GM12878 (cell line): Measurements from ENCODE around the gene MPIG6B. TPM values are rescaled to one million over a fixed set of nuclear protein-coding genes. Genes with fewer than 3 reads are reported as not detected.

Source experiments
- ATAC-seq: fragments of 200-7000 bp; cut with Tn5 transposase; 3 replicates; pipeline ENCODE4 v1.9.1; 2020; ENCODE audit warnings: mild to moderate bottlenecking, moderate library complexity
- BruUV-seq: library from RNA; stranded (reverse); fragments of 400-500 nt; replicated peaks from 2 replicates; lab custom pipeline; 2021; lab: Mats Ljungman, UMichigan
- CTCF ChIA-PET: fragments of 300-600 bp; sonication (Branson Sonifier 250); formaldehyde crosslinking; extraction: SDS; loops from one replicate; lab custom pipeline; 2021; ENCODE audit warnings: inconsistent platforms; lab: Yijun Ruan, JAX
- POLR2A ChIA-PET: fragments of 350-600 bp; formaldehyde crosslinking; extraction: SDS; loops from one replicate; lab custom pipeline; 2021; ENCODE audit warnings: inconsistent platforms; lab: Charles Lee
- RAD21 ChIA-PET: fragments of 300-600 bp; sonication (Branson Sonifier 250); formaldehyde crosslinking; loops from one replicate; lab custom pipeline; 2023; ENCODE audit warnings: antibody characterized with exemption; ENCODE audit not compliant: unreplicated experiment; lab: Charles Lee
- SMC1A ChIA-PET: fragments of 300-600 bp; sonication (Branson Sonifier 250); formaldehyde crosslinking; loops from one replicate; lab custom pipeline; 2023; ENCODE audit not compliant: unreplicated experiment, uncharacterized antibody; lab: Charles Lee
- DNase-seq: peaks from one replicate; pipeline ENCODE4 v3.0.0-alpha.2; 2011; ENCODE audit warnings: low read depth, low spot score
- FAIRE-seq: peaks from 3 replicates; lab custom pipeline; 2011; peaks lifted over from hg19 to GRCh38; lab: Jason Lieb, UNC
- H2AFZ ChIP-seq: 2 replicates; pipeline ENCODE4 v1.6.0; 2011; ENCODE audit warnings: low read depth, low read length, control low read depth; ENCODE audit not compliant: control insufficient read depth
- H3K27ac ChIP-seq: 2 replicates; pipeline ENCODE4 v1.5.1; 2011; ENCODE audit warnings: control low read depth; ENCODE audit not compliant: control insufficient read depth, insufficient read depth
- H3K27me3 ChIP-seq, 2 experiments: replicated peaks in 1 of 2; 2 replicates each; pipeline versions ENCODE4 v1.6.0 to v1.6.1; 2011; ENCODE audit warnings: low read length in 1 of 2; ENCODE audit not compliant: control insufficient read depth in 2 of 2, insufficient read depth in 2 of 2
- H3K36me3 ChIP-seq, 2 experiments: 2 replicates each; pipeline ENCODE4 v1.5.1; 2011; ENCODE audit warnings: low read length in 1 of 2; ENCODE audit not compliant: control insufficient read depth in 2 of 2, insufficient read depth in 2 of 2
- H3K4me1 ChIP-seq: 2 replicates; pipeline ENCODE4 v1.6.1; 2011; ENCODE audit warnings: mild to moderate bottlenecking, low read length, moderate library complexity, mixed read lengths; ENCODE audit not compliant: control insufficient read depth, insufficient read depth
- H3K4me2 ChIP-seq: 2 replicates; pipeline ENCODE4 v1.6.0; 2011; ENCODE audit warnings: control low read depth; ENCODE audit not compliant: control insufficient read depth, insufficient read depth
- H3K4me3 ChIP-seq: fragments of 200-600 bp; sonication (generic); 2 replicates; pipeline ENCODE4 v1.5.1; 2016
- H3K79me2 ChIP-seq: 2 replicates; pipeline ENCODE4 v1.6.0; 2011; ENCODE audit warnings: low read length; ENCODE audit not compliant: control insufficient read depth, insufficient read depth
- H3K9ac ChIP-seq: 2 replicates; pipeline ENCODE4 v1.8.0; 2011; ENCODE audit warnings: low read length, control low read depth, mixed read lengths; ENCODE audit not compliant: control insufficient read depth, insufficient read depth
- H3K9me3 ChIP-seq: replicated peaks from 3 replicates; pipeline ENCODE4 v1.5.1; 2011; ENCODE audit warnings: mild to moderate bottlenecking, low read length; ENCODE audit not compliant: control insufficient read depth, insufficient read depth
- H4K20me1 ChIP-seq: 2 replicates; pipeline ENCODE4 v1.6.0; 2011; ENCODE audit not compliant: control insufficient read depth, insufficient read depth
- BRCA1 ChIP-seq: IDR thresholded peaks from 2 replicates; pipeline ENCODE4 v1.6.1; 2011; ENCODE audit warnings: low read depth, low read length, improper control_type of control experiment
- CHD4 ChIP-seq: fragments of 200-600 bp; sonication (generic); IDR thresholded peaks from 2 replicates; pipeline ENCODE4 v1.6.1; 2016; ENCODE audit warnings: mild to moderate bottlenecking
- CREB1 ChIP-seq: IDR thresholded peaks from 2 replicates; pipeline ENCODE4 v1.6.1; 2012; ENCODE audit warnings: low read depth, mild to moderate bottlenecking, inconsistent platforms
- CREM ChIP-seq: IDR thresholded peaks from 2 replicates; pipeline ENCODE4 v1.6.1; 2014; ENCODE audit warnings: antibody characterized with exemption, low read depth
- EGR1 ChIP-seq, 2 experiments: IDR thresholded peaks; 1 replicate in 1 of 2; 2 replicates in 1 of 2; pipeline ENCODE4 v1.6.1; 2011 to 2012; ENCODE audit warnings: low read depth in 2 of 2, low read length in 2 of 2, borderline replicate concordance in 1 of 2, mild to moderate bottlenecking in 1 of 2, moderate library complexity in 1 of 2
- FOXK2 ChIP-seq: fragments of 450-650 bp; IDR thresholded peaks from 2 replicates; pipeline ENCODE4 v1.6.1; 2017; ENCODE audit warnings: mild to moderate bottlenecking, moderate library complexity
- JUND ChIP-seq: IDR thresholded peaks from 2 replicates; pipeline ENCODE4 v1.6.1; 2012; ENCODE audit warnings: low read depth, mild to moderate bottlenecking, low read length, improper control_type of control experiment, moderate library complexity
- KDM1A ChIP-seq: fragments of 200-600 bp; sonication (generic); IDR thresholded peaks from 2 replicates; pipeline ENCODE4 v1.6.1; 2016; ENCODE audit warnings: borderline replicate concordance
- MTA2 ChIP-seq: fragments of 450-650 bp; IDR thresholded peaks from 2 replicates; pipeline ENCODE4 v1.6.1; 2016; ENCODE audit warnings: low read depth, mild to moderate bottlenecking, moderate library complexity
- NFXL1 ChIP-seq: fragments of 450-650 bp; IDR thresholded peaks from 2 replicates; pipeline ENCODE4 v1.6.1; 2017; ENCODE audit warnings: antibody characterized with exemption, mild to moderate bottlenecking, borderline replicate concordance
- NKRF ChIP-seq: fragments of 450-650 bp; conservative IDR thresholded peaks from 2 replicates; pipeline ENCODE4 v1.6.1; 2017; ENCODE audit warnings: mild to moderate bottlenecking, moderate library complexity
- PAX5 ChIP-seq: IDR thresholded peaks from 2 replicates; pipeline ENCODE4 v1.6.1; 2011; ENCODE audit warnings: low read depth, low read length, borderline replicate concordance
- POU2F2 ChIP-seq: IDR thresholded peaks from 3 replicates; pipeline ENCODE4 v1.6.1; 2011; ENCODE audit warnings: low read depth, mild to moderate bottlenecking, low read length, borderline replicate concordance
- RELA ChIP-seq: fragments of 450-650 bp; IDR thresholded peaks from 2 replicates; pipeline ENCODE4 v1.8.0; 2014; ENCODE audit warnings: borderline replicate concordance; ENCODE audit not compliant: partially characterized antibody
- REST ChIP-seq: IDR thresholded peaks from 2 replicates; pipeline ENCODE4 v1.6.1; 2012; ENCODE audit warnings: mild to moderate bottlenecking, low read depth, low read length
- TAF1 ChIP-seq: IDR thresholded peaks from 2 replicates; pipeline ENCODE4 v1.6.1; 2011; ENCODE audit warnings: mild to moderate bottlenecking, low read depth, low read length, borderline replicate concordance
- WRNIP1 ChIP-seq: IDR thresholded peaks from 2 replicates; pipeline ENCODE4 v1.6.1; 2011; ENCODE audit warnings: low read depth, low read length, improper control_type of control experiment, borderline replicate concordance
- ZBED1 ChIP-seq: IDR thresholded peaks from 2 replicates; pipeline ENCODE4 v1.6.1; 2016; ENCODE audit warnings: borderline replicate concordance
- WGBS: methylation state at CpG from one replicate; pipeline ENCODE4 v1.1.6; 2016; ENCODE audit warnings: low lambda C conversion rate; ENCODE audit not compliant: insufficient replicate concordance, insufficient coverage; ENCODE audit errors: missing lambda C conversion rate; 5-methylcytosine and 5-hydroxymethylcytosine counted together
- in situ Hi-C: fragments of 300-500 bp; cut with MboI; formaldehyde crosslinking; loops from 9 replicates; pipeline ENCODE4 v1.14.3; 2018; ENCODE audit warnings: mixed read lengths
- intact Hi-C: fragments of 100-400 bp; cut with micrococcal nuclease; formaldehyde crosslinking; loops from one replicate; pipeline ENCODE4 v1.14.2; 2022; ENCODE audit not compliant: unreplicated experiment
- polyA plus RNA-seq, 11 experiments: library from polyadenylated mRNA; depleted of rRNA in 4 of 11; unstranded in 6 of 11; stranded (reverse) in 5 of 11; fragments of >200 nt; fragmentation: Nextera tagmentation in 4 of 11; fragmentation: Illumina TruSeq in 1 of 11; extraction: Ambion mirVana in 4 of 11; extraction: Trizol in 1 of 11; gene quantifications; 1 replicate in 1 of 11; 2 replicates in 10 of 11; pipeline versions ENCODE4 v1.2.1 to v1.2.3, GENCODE V29; 2011 to 2016; ENCODE audit warnings: inconsistent platforms in 2 of 11, missing spikeins in 2 of 11, low read depth in 1 of 11
- total RNA-seq, 4 experiments: library from RNA; depleted of rRNA in 3 of 4; stranded (reverse); fragments of >200 nt in 3 of 4; fragmentation: Illumina TruSeq in 1 of 4; extraction: Trizol in 1 of 4; gene quantifications; 2 replicates each; pipeline versions ENCODE4 v1.2.1 to v1.2.3, GENCODE V29; 2013 to 2021

Gene MPIG6B
- total and polyA plus RNA-seq, 10 of the 15 experiments (the other 5 are each of a cell fraction or from before 2014, with no cell fraction given), result not detected

GRCh38 chr6:31758281-31758680 lies 35.1 kb downstream of the MPIG6B start:
- in situ Hi-C loops, result no loop called here
- H3K9me3 ChIP-seq, result no peaks in the 10 kb centered on the region
- no peak overlapping the region for H3K27ac ChIP-seq
- H3K36me3 ChIP-seq, result no peaks in the 10 kb centered on the region; a peak in 2 of 4 replicates
- ATAC-seq (no peak), FAIRE-seq (no peak), DNase-seq (no peak)
- CTCF ChIA-PET, result interaction anchor here (1.0 to 4.2 kb wide), 3 partner anchors 12 to 132 kb away, joined by 3 to 24 read pairs (median 3); no protein-coding TSS in a partner anchor
- no peaks in the 10 kb centered on the region for H3K27me3 ChIP-seq
- H3K9ac ChIP-seq, result no peak overlapping the region
- SMC1A ChIA-PET, result no interaction called here
- intact Hi-C loops, result no loop called here
- no peaks in the 10 kb centered on the region for H4K20me1 ChIP-seq
- 97% methylated on average over 2 of the region's 2 CpGs for WGBS
- H2AFZ ChIP-seq, result no peak overlapping the region
- POLR2A ChIA-PET, result interaction anchor here (1.0 kb wide), 1 partner anchor 43 kb away, joined by 3 read pairs; no protein-coding TSS in a partner anchor
- no peak overlapping the region for H3K4me2 ChIP-seq
- no TSS peak for BruUV-seq
- no peak overlapping the region for H3K4me3 ChIP-seq
- no peaks in the 10 kb centered on the region for H3K4me1 ChIP-seq
- no peaks in the 10 kb centered on the region for H3K79me2 ChIP-seq
- RAD21 ChIA-PET, result interaction anchor here (0.9 kb wide), 1 partner anchor 19 kb away, joined by 5 read pairs; the partner anchor contains the start of gene MSH5
- TF ChIP-seq JUND (no peak), PAX5 (no peak), TAF1 (no peak), CREB1 (no peak), RELA (no peak), MTA2 (no peak), WRNIP1 (no peak), EGR1 (IDR thresholded peaks at IDR 0.05; ENCODE audit: borderline replicate concordance in 1 of 2, low read depth in 2 of 2, low read length in 2 of 2) (no peak), POU2F2 (no peak), CREM (no peak), KDM1A (no peak), NFXL1 (no peak), CHD4 (no peak), REST (no peak), ZBED1 (no peak), BRCA1 (no peak), NKRF (no peak), FOXK2 (no peak)
